Vagina (tissue), 2 donors: Measurements from ENCODE around the gene DNTT. TPM values are rescaled to one million over a fixed set of nuclear protein-coding genes. Genes with fewer than 3 reads are reported as not detected.

Experiments
- DNase-seq, 2 donors: peaks; one replicate each; pipeline ENCODE4 v3.0.0-alpha.2; 2017; ENCODE audit errors: extremely low spot score in 2 of 2
- H3K27ac ChIP-seq: fragments of 200-600 bp; sonication (generic); one replicate; pipeline ENCODE4 v1.5.1; 2019
- H3K27me3 ChIP-seq: fragments of 200-600 bp; sonication (generic); one replicate; pipeline ENCODE4 v1.5.1; 2019
- H3K36me3 ChIP-seq, 2 donors: fragments of 200-600 bp; sonication (generic); one replicate each; pipeline ENCODE4 v1.5.1; 2017 to 2019
- H3K4me1 ChIP-seq: fragments of 200-600 bp; sonication (generic); one replicate; pipeline ENCODE4 v1.5.1; 2019
- H3K4me3 ChIP-seq, 2 donors: fragments of 200-600 bp; sonication (generic); 1 replicate in 1 of 2; 2 replicates in 1 of 2; pipeline ENCODE4 v1.5.1; 2016 to 2019
- H3K9me3 ChIP-seq: fragments of 200-600 bp; sonication (generic); one replicate; pipeline ENCODE4 v1.5.1; 2019
- CTCF ChIP-seq, 3 experiments: fragments of 450-650 bp in 2 of 3; fragments of 200-600 bp in 1 of 3; sonication (generic) in 1 of 3; IDR thresholded peaks; one replicate each; pipeline ENCODE4 v1.5.1; 2017 to 2019; ENCODE audit warnings: antibody characterized with exemption in 3 of 3, mild to moderate bottlenecking in 2 of 3, moderate library complexity in 2 of 3
- POLR2A ChIP-seq, 2 donors: fragments of 450-650 bp; IDR thresholded peaks; one replicate each; pipeline ENCODE4 v1.6.1; 2017; ENCODE audit warnings: antibody characterized with exemption in 2 of 2, mild to moderate bottlenecking in 2 of 2, moderate library complexity in 2 of 2
- POLR2AphosphoS5 ChIP-seq, 2 donors: sonication (generic); formaldehyde crosslinking; IDR thresholded peaks; one replicate each; pipeline ENCODE4 v1.9.0; 2017; ENCODE audit warnings: antibody characterized with exemption in 2 of 2, mild to moderate bottlenecking in 2 of 2, low read depth in 1 of 2; ENCODE audit not compliant: insufficient read depth in 1 of 2
- intact Hi-C: fragments of 100-400 bp; cut with DNase I; formaldehyde crosslinking; loops from one replicate; pipeline ENCODE4 v1.15.1; 2023
- total RNA-seq: library from RNA; depleted of rRNA; stranded (reverse); fragments of >200 nt; gene quantifications from one replicate; pipeline ENCODE4 v1.2.3, GENCODE V29; 2016

The DNTT gene
- total RNA-seq, 1 donor from 2014 or later = not detected

- Histone ChIP-seq H3K4me3 (no peak overlapping the region), H3K4me1 (no peaks in the 10 kb centered on the region), H3K36me3 (no peaks in the 10 kb centered on the region), H3K27me3 (no peaks in the 10 kb centered on the region), H3K27ac (no peak overlapping the region), H3K9me3 (no peaks in the 10 kb centered on the region)
- no peak for TF ChIP-seq POLR2A (IDR thresholded peaks at IDR 0.05)
- TF ChIP-seq CTCF (IDR thresholded peaks at IDR 0.05) = no peak
- TF ChIP-seq POLR2AphosphoS5 (IDR thresholded peaks at IDR 0.05; ENCODE audit: insufficient read depth in 1 of 2, low read depth in 1 of 2) = no peak
- intact Hi-C loops = loop anchor here (10.0 kb wide), 1 partner anchor 281 kb away; no protein-coding TSS in a partner anchor
- peak in 1 of 2 donors; percentile 13 for DNase-seq
Measured at GRCh38 chr10:96295475-96295874, 8.8 kb upstream of the DNTT start.

GRCh38 chr10:96297486-96297885, 6.7 kb upstream of the DNTT start:
- H3K27me3 ChIP-seq = no peaks in the 10 kb centered on the region
- no peaks in the 10 kb centered on the region for H3K36me3 ChIP-seq
- DNase-seq = peak in 1 of 2 donors; percentile 5
- H3K4me3 ChIP-seq = no peak overlapping the region
- intact Hi-C loops = loop anchor here (10.0 kb wide), 1 partner anchor 283 kb away; no protein-coding TSS in a partner anchor
- TF ChIP-seq POLR2A (IDR thresholded peaks at IDR 0.05) (no peak), CTCF (IDR thresholded peaks at IDR 0.05) (no peak), POLR2AphosphoS5 (IDR thresholded peaks at IDR 0.05; ENCODE audit: insufficient read depth in 1 of 2, low read depth in 1 of 2) (no peak)
- no peak overlapping the region for H3K27ac ChIP-seq
- no peaks in the 10 kb centered on the region for H3K4me1 ChIP-seq
- H3K9me3 ChIP-seq = no peaks in the 10 kb centered on the region

- intact Hi-C loops = loop anchor here (10.0 kb wide), 1 partner anchor 284 kb away; no protein-coding TSS in a partner anchor
- Histone ChIP-seq H3K27me3 (no peaks in the 10 kb centered on the region), H3K27ac (no peak overlapping the region), H3K36me3 (no peaks in the 10 kb centered on the region), H3K4me3 (no peak overlapping the region), H3K9me3 (no peaks in the 10 kb centered on the region), H3K4me1 (no peaks in the 10 kb centered on the region)
- TF ChIP-seq POLR2AphosphoS5 (IDR thresholded peaks at IDR 0.05; ENCODE audit: insufficient read depth in 1 of 2, low read depth in 1 of 2) (no peak), CTCF (IDR thresholded peaks at IDR 0.05) (no peak), POLR2A (IDR thresholded peaks at IDR 0.05) (no peak)
- DNase-seq = no peak
Measured at GRCh38 chr10:96298362-96298761, 5.9 kb upstream of the DNTT start.

- TF ChIP-seq POLR2A (IDR thresholded peaks at IDR 0.05) (no peak), POLR2AphosphoS5 (IDR thresholded peaks at IDR 0.05; ENCODE audit: insufficient read depth in 1 of 2, low read depth in 1 of 2) (no peak), CTCF (IDR thresholded peaks at IDR 0.05) (no peak)
- Histone ChIP-seq H3K36me3 (no peaks in the 10 kb centered on the region), H3K27me3 (no peaks in the 10 kb centered on the region), H3K27ac (no peak overlapping the region), H3K4me3 (no peak overlapping the region), H3K9me3 (no peaks in the 10 kb centered on the region), H3K4me1 (no peaks in the 10 kb centered on the region)
- no peak for DNase-seq
- intact Hi-C loops = loop anchor here (10.0 kb wide), 1 partner anchor 285 kb away; no protein-coding TSS in a partner anchor
Measured at GRCh38 chr10:96299383-96299782, 4.9 kb upstream of the DNTT start.

GRCh38 chr10:96301616-96302015, 2.6 kb upstream of the DNTT start:
- Histone ChIP-seq H3K4me1 (no peaks in the 10 kb centered on the region), H3K27ac (no peak overlapping the region), H3K4me3 (no peak overlapping the region), H3K36me3 (no peaks in the 10 kb centered on the region), H3K9me3 (no peaks in the 10 kb centered on the region), H3K27me3 (no peaks in the 10 kb centered on the region)
- intact Hi-C loops = no loop called here
- no peak for TF ChIP-seq POLR2AphosphoS5 (IDR thresholded peaks at IDR 0.05; ENCODE audit: insufficient read depth in 1 of 2, low read depth in 1 of 2)
- no peak for TF ChIP-seq POLR2A (IDR thresholded peaks at IDR 0.05)
- TF ChIP-seq CTCF (IDR thresholded peaks at IDR 0.05) = no peak
- DNase-seq = no peak
